ENCODE data around the gene ARL5C. TPM values are rescaled to one million over a fixed set of nuclear protein-coding genes. Genes with fewer than 3 reads are reported as not detected.

ARL5C gene
- total and polyA plus RNA-seq, 2 donors: 0.37 TPM; not detected in 1

GRCh38 chr17:39108461-39109375 is 57.2 kb downstream of the ARL5C start:
- H3K36me3 ChIP-seq (ENCODE audit: insufficient read depth): no peaks in the 10 kb centered on the region

GRCh38 chr17:39107973-39108372 is 58.0 kb downstream of the ARL5C start:
- Histone ChIP-seq H3K36me3 (ENCODE audit: insufficient read depth) (no peaks in the 10 kb centered on the region), H3K4me1 (ENCODE audit: insufficient read depth) (no peaks in the 10 kb centered on the region), H3K4me3 (ENCODE audit: low read depth, low read length) (no peak overlapping the region), H3K27ac (ENCODE audit: low read depth) (no peak overlapping the region)
- 90% methylated on average over 8 of the region's 8 CpGs for WGBS
- no peak for DNase-seq (ENCODE audit: extremely low spot score)

More at GRCh38 chr17:39108461-39109375, 57.2 kb downstream of the ARL5C start:
- Histone ChIP-seq H3K27ac (ENCODE audit: low read depth) (no peak overlapping the region), H3K4me3 (ENCODE audit: low read depth, low read length) (no peak overlapping the region), H3K4me1 (ENCODE audit: insufficient read depth) (no peaks in the 10 kb centered on the region)
- 81% methylated on average over 23 of the region's 23 CpGs for WGBS
- no peak for DNase-seq (ENCODE audit: extremely low spot score)

GRCh38 chr17:39107155-39107554 is 58.8 kb downstream of the ARL5C start:
- no peak overlapping the region for H3K4me3 ChIP-seq (ENCODE audit: low read depth, low read length)
- no peak for DNase-seq (ENCODE audit: extremely low spot score)
- 87% methylated on average over 7 of the region's 7 CpGs for WGBS
- no peaks in the 10 kb centered on the region for H3K36me3 ChIP-seq (ENCODE audit: insufficient read depth)
- no peaks in the 10 kb centered on the region for H3K4me1 ChIP-seq (ENCODE audit: insufficient read depth)
- no peak overlapping the region for H3K27ac ChIP-seq (ENCODE audit: low read depth)

Other genes with a start within 250 kb of the ARL5C start
- not detected for gene FBXO47, start 198.8 kb downstream of the ARL5C start, total RNA-seq
- gene FBXO47, start 198.8 kb downstream of the ARL5C start, polyA plus RNA-seq: not detected
- gene PLXDC1, start 14.5 kb downstream of the ARL5C start, total RNA-seq: 12.7 TPM
- gene PLXDC1, start 14.5 kb downstream of the ARL5C start, polyA plus RNA-seq: 7.1 TPM
- gene CACNB1, start 31.5 kb upstream of the ARL5C start, total RNA-seq: 9.1 TPM
- gene CACNB1, start 31.5 kb upstream of the ARL5C start, polyA plus RNA-seq: 7.4 TPM
- 1,329 TPM for gene RPL19, start 34.1 kb upstream of the ARL5C start, total RNA-seq
- 2,653 TPM for gene RPL19, start 34.1 kb upstream of the ARL5C start, polyA plus RNA-seq
- 0.32 TPM for gene STAC2, start 59.8 kb upstream of the ARL5C start, total RNA-seq
- gene STAC2, start 59.8 kb upstream of the ARL5C start, polyA plus RNA-seq: 1.1 TPM
- 18.6 TPM for gene FBXL20, start 235.5 kb upstream of the ARL5C start, total RNA-seq
- gene FBXL20, start 235.5 kb upstream of the ARL5C start, polyA plus RNA-seq: 4.0 TPM

Measured in urinary bladder (tissue), 4 donors.